K562 (cell line): Measurements from ENCODE around the gene KLHL8. TPM values are rescaled to one million over a fixed set of nuclear protein-coding genes. Genes with fewer than 3 reads are reported as not detected.

Experiments used
- ATAC-seq: fragments of 200-7000 bp; cut with Tn5 transposase; 3 replicates; pipeline ENCODE4 v1.9.1; 2020; ENCODE audit warnings: moderate library complexity
- BruUV-seq: library from RNA; stranded (reverse); fragments of 400-500 nt; replicated peaks from 2 replicates; lab custom pipeline; 2021; lab: Mats Ljungman, UMichigan
- CTCF ChIA-PET: fragments of 300-600 bp; formaldehyde crosslinking; extraction: SDS; loops from one replicate; lab custom pipeline; 2021; ENCODE audit warnings: low intra/inter-chr PET ratio; lab: Yijun Ruan, JAX
- POLR2A ChIA-PET: fragments of 300-600, 350-650 bp; sonication (Branson Sonifier 250); formaldehyde crosslinking; extraction: SDS; loops from one replicate; lab custom pipeline; 2021; ENCODE audit warnings: antibody characterized with exemption, inconsistent platforms; lab: Yijun Ruan, JAX
- DNase-seq, 4 experiments: peaks; one replicate each; pipeline versions ENCODE4 v3.0.0 to v3.0.0-alpha.2; 2011 to 2018; ENCODE audit warnings: low spot score in 3 of 4, mixed read lengths in 3 of 4; ENCODE audit errors: extremely low read depth in 1 of 4
- FAIRE-seq: peaks from 2 replicates; lab custom pipeline; 2011; peaks lifted over from hg19 to GRCh38; lab: Jason Lieb, UNC
- H2AFZ ChIP-seq: 2 replicates; pipeline ENCODE4 v1.6.0; 2011; ENCODE audit warnings: low read depth, low read length, control low read depth, inconsistent platforms
- H3K27ac ChIP-seq: fragments of 200-600 bp; 3 replicates; pipeline ENCODE4 v1.8.0; 2011; ENCODE audit warnings: low read depth, mild to moderate bottlenecking, control low read depth, inconsistent platforms, low read length, moderate library complexity, mixed read lengths; ENCODE audit errors: extremely low read depth
- H3K27me3 ChIP-seq, 2 experiments: fragments of 300-600 bp in 1 of 2; 2 replicates in 1 of 2; 3 replicates in 1 of 2; pipeline versions ENCODE4 v1.6.0 to v1.8.0; 2011; ENCODE audit warnings: inconsistent platforms in 2 of 2, low read length in 2 of 2, mild to moderate bottlenecking in 1 of 2, mixed read lengths in 1 of 2, moderate library complexity in 1 of 2; ENCODE audit not compliant: control insufficient read depth in 2 of 2, insufficient read depth in 2 of 2
- H3K36me3 ChIP-seq: fragments of 300-600 bp; 3 replicates; pipeline ENCODE4 v1.8.0; 2011; ENCODE audit warnings: mild to moderate bottlenecking, low read length, inconsistent platforms; ENCODE audit not compliant: control insufficient read depth, insufficient read depth
- H3K4me1 ChIP-seq, 2 experiments: fragments of 200-600 bp in 1 of 2; replicated peaks in 1 of 2; 2 replicates in 1 of 2; 3 replicates in 1 of 2; pipeline versions ENCODE4 v1.5.1 to v1.8.0; 2011; ENCODE audit warnings: inconsistent platforms in 2 of 2, low read length in 2 of 2, mild to moderate bottlenecking in 1 of 2, mixed read lengths in 1 of 2, moderate library complexity in 1 of 2; ENCODE audit not compliant: control insufficient read depth in 2 of 2, insufficient read depth in 2 of 2
- H3K4me2 ChIP-seq: 2 replicates; pipeline ENCODE4 v1.6.1; 2011; ENCODE audit warnings: low read length, control low read depth, inconsistent platforms, mixed read lengths; ENCODE audit not compliant: insufficient read depth
- H3K4me3 ChIP-seq: fragments of 200-600 bp; sonication (generic), shearing (Covaris generic); 2 replicates; pipeline ENCODE4 v1.5.1; 2016; ENCODE audit warnings: control low read depth, inconsistent platforms
- H3K79me2 ChIP-seq: fragments of 200-600 bp; 3 replicates; pipeline ENCODE4 v1.8.0; 2011; ENCODE audit warnings: low read length, inconsistent platforms; ENCODE audit not compliant: control insufficient read depth, insufficient read depth
- H3K9ac ChIP-seq, 2 experiments: 2 replicates each; pipeline versions ENCODE4 v1.6.0 to v1.6.1; 2011; ENCODE audit warnings: low read depth in 2 of 2, low read length in 2 of 2, control low read depth in 1 of 2, inconsistent platforms in 1 of 2, mild to moderate bottlenecking in 1 of 2, mixed read lengths in 1 of 2; ENCODE audit not compliant: insufficient read depth in 1 of 2
- H3K9me1 ChIP-seq: one replicate; pipeline ENCODE4 v1.6.0; 2011; ENCODE audit warnings: inconsistent platforms, mild to moderate bottlenecking, low read length, moderate library complexity; ENCODE audit not compliant: control insufficient read depth, insufficient read depth
- H3K9me3 ChIP-seq: replicated peaks from 2 replicates; pipeline ENCODE4 v1.5.1; 2011; ENCODE audit warnings: low read depth, low read length, inconsistent platforms; ENCODE audit not compliant: control insufficient read depth, insufficient read depth
- H4K20me1 ChIP-seq: replicated peaks from 2 replicates; pipeline ENCODE4 v1.6.1; 2011; ENCODE audit warnings: low read length, inconsistent platforms, mixed read lengths; ENCODE audit not compliant: control insufficient read depth, insufficient read depth
- ARID1B ChIP-seq: fragments of 450-650 bp; IDR thresholded peaks from 2 replicates; pipeline ENCODE4 v1.6.1; 2016; ENCODE audit warnings: antibody characterized with exemption, mild to moderate bottlenecking, inconsistent platforms
- BRF2 ChIP-seq: IDR thresholded peaks from 3 replicates; pipeline ENCODE4 v1.6.1; 2011; ENCODE audit warnings: borderline replicate concordance, mild to moderate bottlenecking; ENCODE audit not compliant: insufficient read length, insufficient read depth
- FOXJ2 ChIP-seq: fragments of 200-800 bp; sonication (Bioruptor generic); IDR thresholded peaks from 2 replicates; pipeline ENCODE4 v1.6.1; 2016; ENCODE audit warnings: missing genetic modification characterization, missing compliant biosample characterization
- IRF9 ChIP-seq: fragments of 450-650 bp; IDR thresholded peaks from 2 replicates; pipeline ENCODE4 v1.6.1; 2016; ENCODE audit warnings: missing biosample characterization, missing genetic modification characterization
- MTF1 ChIP-seq: fragments of 250-450 bp; sonication (Bioruptor Pico); IDR thresholded peaks from 2 replicates; pipeline ENCODE4 v1.9.0; 2021; ENCODE audit warnings: moderate library complexity, mild to moderate bottlenecking, inconsistent platforms, borderline replicate concordance
- ZC3H11A ChIP-seq: IDR thresholded peaks from 2 replicates; pipeline ENCODE4 v1.6.1; 2012; ENCODE audit warnings: low read depth, low read length, improper control_type of control experiment
- ZZZ3 ChIP-seq: fragments of 450-650 bp; IDR thresholded peaks from 2 replicates; pipeline ENCODE4 v1.6.1; 2016; ENCODE audit warnings: antibody characterized with exemption, mild to moderate bottlenecking, moderate library complexity
- WGBS: fragments of 100-300 bp; shearing (Covaris generic); methylation state at CpG from one replicate; pipeline ENCODE4 v1.1.6; 2016; ENCODE audit warnings: low coverage, mixed read lengths; ENCODE audit not compliant: insufficient coverage; ENCODE audit errors: missing lambda C conversion rate; 5-methylcytosine and 5-hydroxymethylcytosine counted together
- in situ Hi-C: fragments of 300-500 bp; cut with MboI; formaldehyde crosslinking; loops from 4 replicates; pipeline ENCODE4 v1.15.0; 2018; ENCODE audit warnings: inconsistent platforms, mixed read lengths
- intact Hi-C: fragments of 100-400 bp; cut with micrococcal nuclease; formaldehyde crosslinking; loops from 2 replicates; pipeline ENCODE4 v1.14.2; 2022
- polyA plus RNA-seq, 8 experiments: library from polyadenylated mRNA; depleted of rRNA in 4 of 8; stranded (reverse) in 5 of 8; unstranded in 3 of 8; fragments of >200 nt; fragmentation: Nextera tagmentation in 2 of 8; fragmentation: Illumina TruSeq in 1 of 8; extraction: Ambion mirVana in 2 of 8; extraction: Trizol in 1 of 8; gene quantifications; 2 replicates each; pipeline versions ENCODE4 v1.2.1 to v1.2.3, GENCODE V29; 2011 to 2014; ENCODE audit warnings: inconsistent platforms in 1 of 8, missing spikeins in 1 of 8
- total RNA-seq, 7 experiments: library from RNA; depleted of rRNA in 6 of 7; stranded (reverse); fragments of >200 nt in 6 of 7; fragmentation: Illumina TruSeq in 2 of 7; extraction: Trizol in 2 of 7; gene quantifications; 2 replicates each; pipeline versions ENCODE4 v1.2.1 to v1.2.3, GENCODE V29; 2011 to 2021; ENCODE audit warnings: low replicate concordance in 1 of 7

Gene KLHL8
- total and polyA plus RNA-seq, 9 of the 15 experiments (the other 6 are each of a cell fraction or from before 2014, with no cell fraction given) = 8.7 to 25.3 (median 15.7) TPM

- no peaks in the 10 kb centered on the region for H3K9me1 ChIP-seq
- FAIRE-seq (no peak), DNase-seq (no peak), ATAC-seq (no peak)
- TF ChIP-seq ARID1B (no peak), ZZZ3 (no peak), ZC3H11A (no peak), IRF9 (tag) (no peak), BRF2 (no peak), MTF1 (CRISPR knock-in tag) (no peak), FOXJ2 (tag) (no peak)
- POLR2A ChIA-PET = interaction anchor here (1.5 to 3.0 kb wide), 2 partner anchors 8 to 23 kb away, joined by 5 to 14 read pairs; no protein-coding TSS in a partner anchor
- no peaks in the 10 kb centered on the region for H3K9me3 ChIP-seq
- CTCF ChIA-PET = no interaction called here
- peaks cover 3% of the 10 kb centered on the region; the same call in 1 of the 3 replicates for H3K36me3 ChIP-seq
- BruUV-seq = no TSS peak
- no peak overlapping the region for H3K27ac ChIP-seq
- H2AFZ ChIP-seq = no peak overlapping the region
- H4K20me1 ChIP-seq = no peaks in the 10 kb centered on the region
- intact Hi-C loops (no loop called here), in situ Hi-C loops (no loop called here)
- no peak overlapping the region for H3K4me2 ChIP-seq
- no peak overlapping the region for H3K4me3 ChIP-seq
- no peaks in the 10 kb centered on the region for H3K4me1 ChIP-seq
- H3K9ac ChIP-seq = no peak overlapping the region
- no peaks in the 10 kb centered on the region for H3K27me3 ChIP-seq
- 100% methylated on average over 1 of the region's 1 CpG for WGBS
- peaks cover 66% of the 10 kb centered on the region for H3K79me2 ChIP-seq
These were observed 23.5 kb downstream of the KLHL8 start for GRCh38 chr4:87196927-87197326.
